HUDEP-2 (cell line): Measurements from ENCODE around the gene DGKD.
A peak's percentile ranks its signal among the peaks of the same experiment; 100 is the strongest.

Source experiments
- DNase-seq, 76 experiments: peaks; one replicate each; lab custom pipeline; 2025; ENCODE audit not compliant: unreplicated experiment in 76 of 76; lab: John Stamatoyannopoulos, UW

Gene DGKD

DNA sequence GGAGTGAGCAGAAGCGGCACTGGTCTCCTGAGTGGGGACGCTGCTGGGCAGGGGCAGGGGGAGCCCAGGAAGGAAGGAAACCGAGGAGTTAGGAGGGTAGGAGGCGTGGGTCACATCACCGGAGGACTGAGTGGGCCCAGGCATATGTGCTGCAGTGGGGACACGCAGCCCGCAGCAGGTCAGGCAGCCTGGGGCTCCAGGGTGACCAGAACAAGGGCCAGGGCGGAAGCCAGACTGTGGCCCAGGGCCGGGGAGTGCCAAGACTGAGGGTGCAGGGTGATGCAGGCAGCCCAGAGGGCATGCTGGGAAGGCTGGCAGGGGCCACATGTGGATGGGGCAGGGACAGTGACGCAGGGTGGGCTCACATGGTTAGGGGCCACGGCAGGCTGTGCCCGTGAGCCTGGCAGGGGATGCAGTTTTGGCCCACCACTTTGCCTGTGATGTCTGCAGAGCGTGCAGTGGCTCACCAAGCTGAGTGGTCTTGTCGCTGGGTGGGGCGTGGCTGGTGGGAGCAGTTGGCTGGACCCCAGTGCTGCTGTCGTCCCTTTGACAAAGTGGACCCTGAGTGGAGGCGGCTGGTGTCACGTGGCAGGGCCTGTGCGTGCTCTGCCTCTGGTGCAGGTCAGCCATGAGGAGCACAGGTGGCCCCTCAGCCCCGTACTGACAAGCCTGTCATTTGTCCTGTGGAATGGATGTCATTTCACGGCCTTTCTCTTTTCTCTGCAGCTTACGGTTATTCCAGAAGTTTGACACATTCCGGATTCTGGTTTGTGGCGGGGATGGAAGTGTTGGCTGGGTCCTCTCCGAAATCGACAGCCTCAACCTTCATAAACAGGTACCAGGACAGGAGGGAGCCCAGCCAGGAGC lies 87.1 kb downstream of the DGKD start:
- DNase-seq, result no peak

DNA sequence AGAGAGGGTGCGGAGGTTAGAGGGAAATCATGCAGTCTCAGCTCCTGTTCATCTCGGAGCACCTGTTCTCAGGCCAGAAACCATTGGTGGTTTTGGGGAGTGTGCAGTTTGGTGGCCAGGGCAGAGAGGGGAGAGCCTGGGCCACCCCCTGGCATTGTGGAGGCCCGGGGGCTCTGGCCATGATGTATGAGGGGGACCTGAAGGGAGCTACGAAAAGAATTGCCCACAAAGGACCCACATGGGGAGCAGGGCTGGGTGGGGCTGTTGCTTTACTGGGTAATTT lies 87.7 kb downstream of the DGKD start:
- DNase-seq, result no peak

DNA sequence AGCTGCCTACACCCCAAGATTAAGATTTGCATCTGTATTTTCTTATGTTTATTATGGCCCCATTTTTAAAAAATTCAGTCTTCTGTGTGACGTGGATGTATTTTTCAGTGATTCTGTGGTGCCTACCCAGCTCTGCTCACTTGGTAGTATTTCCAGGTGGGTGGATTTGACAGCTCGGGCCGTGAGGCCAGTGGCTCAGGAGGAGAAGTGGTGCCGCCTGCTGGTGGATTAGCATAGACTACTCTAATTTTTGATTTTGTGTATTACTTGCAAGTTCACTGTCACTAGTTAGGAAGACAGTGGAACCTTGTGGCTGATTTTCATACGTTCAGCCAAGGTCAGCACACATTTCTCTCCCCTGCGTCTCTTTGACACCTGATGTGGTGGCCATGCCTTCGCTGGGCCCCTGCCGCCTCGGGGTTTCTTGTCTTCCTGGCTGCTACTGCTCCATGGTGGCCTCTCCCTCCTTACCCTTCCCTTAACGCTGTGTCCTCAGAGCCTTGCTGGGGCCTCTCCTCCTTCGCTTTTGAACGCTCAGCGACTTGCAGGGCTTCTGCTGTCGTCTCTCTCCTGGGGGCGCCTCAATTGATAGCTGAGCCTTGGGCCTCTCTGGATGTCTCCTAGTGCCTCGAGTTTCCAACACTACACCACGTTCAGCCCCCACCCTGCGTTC lies 89.4 kb downstream of the DGKD start:
- DNase-seq, result peak in 69 of 76 experiments; percentile 9 to 79 (median 50)

DNA sequence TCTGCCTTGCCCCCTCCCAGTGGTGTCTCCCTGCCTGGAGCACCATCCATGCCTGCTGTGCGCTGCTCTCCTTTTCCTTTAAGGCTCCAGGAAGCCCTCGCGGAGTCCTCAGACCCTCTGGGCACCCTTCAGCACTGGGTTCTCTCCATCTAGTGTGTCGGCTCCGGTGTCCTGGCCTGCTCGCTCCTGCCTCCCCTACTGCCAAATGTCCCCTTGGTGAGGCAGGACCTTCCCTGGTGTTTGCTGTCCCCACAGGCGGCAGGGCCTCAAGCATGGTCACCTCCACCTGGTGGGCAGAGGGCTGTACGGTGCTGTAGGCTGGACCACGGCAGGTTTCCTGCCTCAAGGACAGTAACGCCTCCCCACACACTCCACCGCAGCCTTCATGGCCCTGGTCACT lies 90.2 kb downstream of the DGKD start:
- DNase-seq, result no peak

DNA sequence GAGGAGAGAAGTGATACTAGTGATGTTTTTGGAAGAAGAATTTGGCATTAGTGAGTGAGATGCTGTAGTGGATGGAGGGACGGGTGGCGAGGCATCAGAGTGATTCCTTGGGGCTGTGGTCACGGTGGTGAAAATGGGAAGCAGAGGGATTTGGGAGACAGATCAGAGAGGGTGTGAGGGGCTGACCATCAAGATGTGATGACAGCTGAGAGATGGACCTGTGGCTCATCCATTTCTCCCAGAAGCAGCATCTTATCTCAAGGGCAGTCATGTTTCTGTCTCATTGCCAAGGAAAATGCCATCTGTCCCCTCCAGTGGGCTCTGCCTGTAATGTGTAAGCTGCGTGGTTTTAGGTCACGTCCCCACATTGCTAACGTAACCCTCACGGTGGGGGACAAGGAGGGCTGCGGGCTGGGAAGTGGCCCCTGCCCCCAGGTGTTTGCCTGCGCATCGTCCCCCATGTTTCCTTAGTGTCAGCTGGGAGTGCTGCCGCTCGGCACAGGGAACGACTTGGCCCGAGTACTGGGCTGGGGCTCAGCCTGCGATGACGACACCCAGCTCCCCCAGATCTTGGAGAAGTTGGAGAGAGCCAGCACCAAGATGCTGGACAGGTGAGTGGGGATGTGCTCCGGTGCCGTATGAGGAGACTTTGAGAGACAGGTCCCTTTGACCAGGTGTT lies 91.0 kb downstream of the DGKD start:
- DNase-seq, result no peak

DNA sequence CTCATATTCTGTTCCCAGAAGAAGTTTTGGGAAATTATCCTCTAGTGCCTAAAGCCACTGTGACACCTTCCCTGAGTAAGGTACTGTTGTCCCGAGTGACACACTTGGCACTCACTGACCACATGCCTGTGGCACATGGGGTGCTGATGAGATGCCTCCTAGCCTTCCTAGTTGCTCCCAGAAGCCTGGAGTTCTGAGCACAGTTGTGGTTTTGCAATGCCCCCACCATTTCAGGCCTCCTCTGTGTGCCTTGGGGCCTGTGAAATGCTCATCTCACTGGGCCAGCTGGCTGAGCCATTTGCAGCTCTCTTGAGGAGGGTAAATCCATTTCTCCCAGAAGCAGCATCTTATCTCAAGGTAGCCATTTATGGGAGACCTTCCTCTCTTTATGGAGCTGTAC lies 91.8 kb downstream of the DGKD start:
- DNase-seq, result no peak

DNA sequence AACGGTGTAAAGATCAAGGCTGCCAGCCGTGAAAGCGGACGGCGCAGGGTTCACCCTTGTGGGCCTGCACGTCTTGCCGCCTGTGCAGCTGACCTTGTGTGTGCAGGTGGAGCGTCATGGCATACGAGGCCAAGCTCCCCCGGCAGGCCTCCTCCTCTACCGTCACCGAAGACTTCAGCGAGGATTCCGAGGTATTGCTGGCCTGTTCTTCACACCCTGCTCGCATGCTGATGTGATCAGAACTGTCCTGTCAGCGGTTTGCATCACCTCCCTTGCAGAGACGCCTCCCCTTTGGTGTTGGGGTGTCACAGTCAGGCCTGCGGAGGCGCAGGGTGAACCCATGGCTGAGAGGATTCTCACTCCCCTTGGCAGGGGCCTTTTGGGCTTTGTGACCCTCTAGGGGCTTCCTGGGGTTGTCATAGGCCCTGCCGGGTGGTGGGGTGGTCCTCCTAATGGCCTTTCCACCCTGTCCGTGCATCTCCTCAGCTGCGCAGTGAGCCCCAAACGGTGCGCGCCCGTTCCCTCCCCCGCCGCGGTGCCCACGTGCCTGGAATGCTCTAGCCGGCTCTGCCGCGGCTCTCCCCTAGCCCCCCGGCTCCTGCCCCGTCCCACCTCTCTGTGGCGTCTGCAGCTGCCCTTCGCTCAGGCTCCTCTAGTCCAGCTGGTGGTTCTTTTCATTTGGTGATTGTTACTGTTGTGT lies 92.5 kb downstream of the DGKD start:
- no peak for DNase-seq

DNA sequence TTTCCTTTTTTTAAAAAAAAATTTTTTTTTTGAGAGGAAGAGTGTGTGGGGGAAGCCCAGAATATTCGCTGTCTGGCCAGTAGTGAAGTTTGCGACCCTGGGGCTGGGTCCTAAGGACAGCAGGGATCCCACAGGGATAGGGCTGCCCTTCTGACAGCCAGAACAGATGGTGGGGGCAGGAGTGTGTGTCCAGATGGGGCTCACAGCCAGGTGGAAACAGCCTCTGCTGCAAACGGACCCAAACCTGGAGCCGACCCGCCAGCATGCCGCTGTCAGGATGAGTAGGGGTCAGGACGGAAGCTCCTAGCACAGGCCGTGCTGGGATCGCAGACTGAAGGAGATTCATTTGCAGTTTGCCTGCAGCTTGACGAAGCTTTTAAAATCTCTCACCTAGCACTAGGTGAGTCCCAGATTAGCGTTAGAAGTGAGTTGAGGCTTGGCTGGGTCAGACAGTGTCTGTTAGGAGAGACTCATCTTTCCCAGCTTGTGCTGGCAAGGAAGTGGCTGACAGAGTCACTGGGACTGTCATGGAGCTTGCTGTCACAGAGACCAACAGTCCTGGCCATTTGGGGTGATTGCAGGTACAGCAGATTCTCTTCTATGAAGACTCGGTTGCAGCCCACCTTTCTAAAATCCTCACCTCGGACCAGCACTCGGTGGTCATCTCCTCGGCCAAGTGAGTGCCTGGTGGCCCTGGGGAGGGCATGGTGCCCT lies 93.4 kb downstream of the DGKD start:
- DNase-seq, result no peak

DNA sequence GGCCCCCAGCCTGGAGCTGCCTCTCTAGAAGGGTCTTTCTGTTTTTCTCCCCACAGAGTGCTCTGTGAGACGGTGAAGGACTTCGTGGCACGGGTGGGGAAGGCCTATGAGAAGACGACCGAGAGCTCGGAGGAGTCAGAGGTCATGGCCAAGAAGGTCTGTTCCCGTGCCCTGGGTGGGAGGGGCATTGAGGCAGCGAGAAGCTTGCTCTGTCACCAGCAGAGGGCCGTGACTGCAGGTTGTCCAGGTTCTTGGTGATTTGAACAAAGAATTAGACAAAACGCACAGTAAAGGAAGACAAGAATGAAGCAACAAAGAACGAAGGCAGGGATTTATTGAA lies 93.9 kb downstream of the DGKD start:
- peak in 3 of 76 experiments; percentile 2 to 17 (median 4) for DNase-seq

DNA sequence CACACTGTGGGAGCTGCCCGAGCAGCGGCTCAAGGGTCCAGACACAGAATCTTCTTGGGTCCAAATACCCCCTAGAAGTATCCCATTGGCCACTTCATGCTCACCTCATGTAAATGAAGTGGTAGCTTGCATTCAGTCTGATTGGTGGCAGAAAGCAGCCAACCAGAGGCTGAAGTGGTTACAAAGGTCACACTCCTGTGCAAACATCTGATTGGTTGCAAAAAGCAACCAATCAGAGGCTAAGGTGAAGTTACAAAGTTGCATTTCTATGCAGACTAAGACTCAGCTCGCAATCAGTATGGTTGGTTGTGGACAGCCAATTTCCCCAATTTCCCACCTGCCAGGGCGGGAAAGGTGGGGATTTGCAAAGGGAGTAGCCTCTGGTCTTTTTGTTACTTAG lies 94.3 kb downstream of the DGKD start:
- DNase-seq, result no peak

DNA sequence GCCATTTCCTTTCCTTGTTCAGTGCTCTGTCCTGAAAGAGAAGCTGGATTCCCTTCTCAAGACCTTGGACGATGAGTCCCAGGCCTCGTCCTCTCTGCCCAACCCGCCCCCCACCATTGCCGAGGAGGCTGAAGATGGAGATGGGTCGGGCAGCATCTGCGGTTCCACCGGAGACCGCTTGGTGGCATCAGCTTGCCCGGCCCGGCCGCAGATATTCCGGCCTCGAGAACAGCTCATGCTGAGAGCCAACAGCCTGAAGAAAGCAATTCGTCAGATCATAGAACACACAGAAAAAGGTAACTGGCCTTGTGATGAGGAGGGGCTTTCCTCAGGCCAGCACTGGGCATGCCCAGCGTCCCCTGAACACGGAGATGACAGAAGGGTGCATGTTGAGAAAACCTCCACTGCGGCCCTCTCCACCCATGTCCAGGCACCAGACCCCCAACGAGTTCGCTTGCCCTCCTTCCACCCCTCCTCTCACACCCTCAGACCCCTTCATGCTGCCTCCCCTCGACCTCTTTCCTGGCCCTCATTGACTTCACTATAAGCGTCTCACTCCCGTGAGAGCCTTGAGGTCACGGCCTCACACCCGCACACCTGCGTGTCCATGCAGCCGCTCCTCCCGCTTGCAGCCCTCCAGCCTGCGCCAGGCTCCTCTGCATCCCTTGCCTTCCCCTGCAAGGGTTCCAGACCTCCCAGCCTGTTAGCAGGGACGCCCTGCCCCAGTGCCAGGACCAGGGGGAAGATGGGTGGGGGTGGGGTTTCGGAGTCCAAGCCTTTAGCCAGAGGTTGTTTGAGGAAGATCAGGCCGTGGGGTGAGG lies 95.0 kb downstream of the DGKD start:
- DNase-seq, result no peak

DNA sequence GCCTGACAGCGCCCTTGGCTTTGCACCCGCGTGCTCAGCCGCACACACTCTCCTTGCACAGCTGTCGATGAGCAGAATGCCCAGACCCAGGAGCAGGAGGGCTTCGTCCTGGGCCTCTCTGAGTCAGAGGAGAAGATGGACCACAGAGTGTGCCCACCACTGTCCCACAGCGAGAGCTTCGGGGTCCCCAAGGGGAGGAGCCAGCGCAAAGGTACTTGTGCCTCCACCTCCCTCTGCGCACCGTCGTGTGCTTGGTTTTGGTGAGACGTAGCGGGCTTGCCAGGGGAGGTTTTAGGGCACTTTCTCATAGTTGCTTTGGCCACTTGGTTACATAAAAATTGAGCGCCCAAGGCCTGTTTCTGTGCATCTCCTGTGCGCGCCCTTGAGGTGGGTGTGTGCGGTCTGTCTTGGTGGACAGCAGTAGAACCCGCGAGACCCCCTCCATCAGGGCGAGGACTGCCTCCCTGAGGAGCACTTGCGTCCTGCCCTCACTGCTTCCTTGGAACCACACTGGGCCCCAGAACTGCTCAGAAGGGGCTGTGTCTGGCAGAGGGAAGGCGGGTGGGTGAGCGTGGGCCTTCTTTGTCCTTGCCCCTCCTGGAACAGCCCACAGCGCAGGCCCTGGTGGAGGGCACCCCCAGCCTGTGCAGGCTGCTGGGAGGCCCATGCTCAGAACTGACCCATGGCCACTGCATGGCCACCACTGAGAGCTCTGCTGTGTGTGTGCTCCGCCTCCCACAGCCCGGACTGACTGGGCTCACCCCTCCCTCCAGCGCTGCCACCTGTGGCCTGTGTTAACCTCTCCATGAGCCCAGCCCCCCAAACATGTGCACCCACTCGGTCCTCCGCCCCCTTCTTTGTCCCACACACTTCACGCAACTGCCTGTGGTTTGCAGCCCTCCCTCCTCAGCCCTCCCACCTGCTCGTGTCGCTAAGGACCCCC lies 95.9 kb downstream of the DGKD start:
- DNase-seq, result no peak

DNA sequence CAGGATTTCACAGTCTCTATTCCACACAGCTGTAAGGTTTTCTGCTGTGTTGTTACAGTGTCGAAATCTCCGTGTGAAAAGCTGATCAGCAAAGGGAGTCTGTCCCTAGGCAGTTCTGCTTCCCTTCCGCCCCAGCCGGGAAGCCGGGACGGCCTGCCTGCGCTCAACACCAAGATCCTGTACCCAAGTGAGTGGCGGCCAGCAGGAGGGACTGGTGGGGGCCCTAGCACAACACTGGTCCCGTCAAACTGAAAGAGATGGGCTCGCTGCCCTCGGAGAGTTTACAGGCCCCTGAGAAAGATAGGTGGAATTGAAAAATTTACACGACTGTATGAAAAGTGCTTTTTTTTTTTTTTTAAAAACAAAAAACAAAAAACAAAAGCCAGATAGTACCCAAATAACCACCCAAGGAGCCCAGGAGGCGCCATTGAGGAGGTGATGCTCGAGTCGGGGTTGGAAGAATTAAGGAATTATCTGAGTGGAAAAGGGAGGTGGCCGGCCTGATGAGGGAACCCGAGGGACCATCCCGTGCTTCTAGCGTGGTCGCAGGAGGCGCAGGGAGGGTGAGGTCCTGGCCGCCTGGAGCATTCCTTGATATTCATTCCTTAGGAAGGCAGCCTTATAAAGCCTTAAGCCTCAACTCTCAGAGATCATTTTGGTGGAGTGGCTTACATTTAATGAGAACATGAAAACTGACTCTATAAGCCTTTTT lies 96.7 kb downstream of the DGKD start:
- DNase-seq, result no peak

DNA sequence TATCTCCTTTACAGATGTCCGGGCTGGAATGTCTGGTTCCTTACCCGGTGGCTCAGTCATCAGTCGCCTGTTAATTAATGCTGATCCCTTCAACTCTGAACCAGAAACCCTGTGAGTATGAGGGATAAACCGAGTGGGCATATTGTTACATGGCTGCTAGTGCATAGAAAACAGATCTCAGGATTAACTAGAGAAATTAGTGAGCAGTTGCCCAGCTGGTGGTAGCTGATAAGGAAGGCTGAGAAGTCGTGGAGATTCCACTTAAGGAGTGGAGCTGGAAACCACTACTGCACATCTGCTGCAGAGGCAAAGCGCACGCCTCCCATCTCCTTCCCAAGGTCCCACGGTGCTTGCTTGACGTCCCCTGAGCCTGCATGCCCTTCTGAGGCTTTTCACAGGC lies 97.7 kb downstream of the DGKD start:
- peak in 46 of 76 experiments; percentile 7 to 60 (median 34) for DNase-seq

DNA sequence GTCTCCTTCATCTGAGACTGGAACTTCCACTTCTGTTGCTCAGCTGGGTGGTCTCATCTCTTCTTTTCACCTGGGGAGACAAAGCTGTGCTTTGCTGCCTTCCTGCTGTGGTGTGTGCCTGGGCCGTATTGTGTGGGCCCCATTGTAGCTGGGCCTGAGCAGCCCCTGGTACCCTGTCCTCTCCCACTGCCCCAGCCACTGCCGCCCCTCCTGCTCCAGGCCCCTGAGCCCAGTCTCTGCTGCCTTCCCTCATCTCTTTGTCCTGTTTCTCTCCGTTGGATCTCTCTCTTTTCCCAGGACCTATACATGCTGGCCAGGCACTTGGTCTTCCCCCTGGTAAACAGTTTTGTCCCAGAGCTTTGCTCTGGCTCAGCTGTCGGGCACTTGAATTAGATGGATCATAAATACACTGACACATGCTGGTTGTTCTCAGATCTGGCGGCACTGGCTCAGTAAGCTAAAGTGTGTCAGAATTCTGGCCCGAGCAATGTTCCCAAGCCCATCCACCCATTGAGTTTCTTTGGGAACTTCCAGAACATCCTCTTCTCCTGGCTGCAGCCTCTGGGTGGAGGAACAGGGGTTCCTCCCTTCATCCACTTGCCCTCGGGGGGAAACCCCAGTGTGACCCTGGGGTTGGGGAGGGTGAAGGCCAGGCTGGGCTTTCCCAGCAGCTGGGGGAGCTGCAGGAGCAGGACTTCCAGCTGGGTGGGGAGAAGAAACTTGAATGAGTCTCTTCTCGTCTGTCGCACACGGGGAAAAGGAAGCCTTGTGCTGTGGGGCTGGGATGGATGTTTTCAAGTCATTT lies 99.0 kb downstream of the DGKD start:
- DNase-seq, result no peak

DNA sequence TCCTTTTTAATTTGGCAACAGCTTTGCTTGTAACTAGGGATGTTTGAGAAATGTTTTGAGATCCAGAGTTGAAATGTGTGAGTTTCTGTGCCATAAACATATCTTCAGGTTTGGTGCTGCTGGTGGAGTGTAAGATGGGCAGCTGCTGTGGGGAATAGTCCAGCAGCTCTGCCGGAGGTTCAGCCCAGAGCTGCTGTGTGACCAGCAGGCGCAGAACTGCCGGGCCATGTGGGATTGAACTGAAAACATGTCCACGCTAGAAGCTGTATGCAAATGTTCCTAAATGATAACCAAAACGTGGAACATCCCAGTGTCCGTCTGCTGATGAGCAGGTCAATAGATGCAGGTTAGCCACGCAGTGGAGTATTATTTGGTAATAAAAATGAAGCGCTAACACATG lies 99.6 kb downstream of the DGKD start:
- no peak for DNase-seq

DNA sequence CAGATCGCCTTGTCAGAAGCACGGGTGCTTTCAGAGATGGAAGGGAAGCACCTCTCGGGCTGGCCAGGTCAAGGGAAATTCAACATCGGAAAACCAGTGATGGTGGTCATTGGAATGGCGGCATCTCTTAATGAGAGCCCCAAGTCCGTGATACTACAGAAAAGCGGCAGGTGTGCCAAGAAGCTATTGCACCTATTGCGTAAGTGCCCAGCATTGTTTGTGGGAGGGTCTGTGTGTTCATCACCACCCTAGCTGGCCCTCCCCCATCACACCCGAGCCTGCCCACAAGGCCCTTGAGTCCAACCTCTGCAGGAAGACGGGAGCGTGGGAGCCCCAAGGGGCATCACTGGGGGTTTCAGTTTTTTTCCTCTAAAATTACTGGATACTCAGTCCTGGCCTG lies 100.7 kb downstream of the DGKD start:
- DNase-seq, result no peak
